T-cell (primary cell): Measurements from ENCODE around the gene CSNK2B. TPM values are rescaled to one million over a fixed set of nuclear protein-coding genes. Genes with fewer than 3 reads are reported as not detected.
"Not testable (repeated sequence)": the region's sequence is repeated elsewhere in the genome, so short reads cannot be mapped to it uniquely, and the experiment has no call there.

Experiments
- ATAC-seq, 4 experiments: fragments of 200-7000 bp in 3 of 4; fragments of 150-1000 bp in 1 of 4; cut with Tn5 transposase; replicated peaks in 1 of 4; 1 replicate in 3 of 4; 2 replicates in 1 of 4; pipeline ENCODE4 v1.10.0; 2021; ENCODE audit warnings: moderate library complexity in 3 of 4, mild to moderate bottlenecking in 2 of 4, moderate number of reproducible peaks in 1 of 4
- CTCF ChIA-PET, 2 donors: fragments of 300-600 bp; sonication (Branson Sonifier 250); formaldehyde crosslinking; loops; one replicate each; lab custom pipeline; 2022; ENCODE audit warnings: antibody characterized with exemption in 2 of 2; lab: Charles Lee
- POLR2A ChIA-PET, 2 donors: fragments of 300-600 bp; sonication (Branson Sonifier 250); formaldehyde crosslinking; loops; one replicate each; lab custom pipeline; 2022; ENCODE audit warnings: antibody characterized with exemption in 2 of 2; lab: Charles Lee
- DNase-seq, 35 experiments: peaks; one replicate each; pipeline versions ENCODE4 v3.0.0 to v3.0.0-alpha.2; 2013 to 2023
- H3K27ac ChIP-seq: one replicate; pipeline ENCODE4 v1.5.1; 2013; ENCODE audit warnings: low read length
- H3K27me3 ChIP-seq, 2 experiments: replicated peaks in 1 of 2; 1 replicate in 1 of 2; 2 replicates in 1 of 2; pipeline versions ENCODE4 v1.6.1 to v1.7.0; 2013; ENCODE audit warnings: low read length in 1 of 2, mixed read lengths in 1 of 2; ENCODE audit not compliant: control insufficient read depth in 2 of 2, insufficient read depth in 2 of 2; ENCODE audit errors: extremely low read depth in 1 of 2
- H3K36me3 ChIP-seq, 2 donors: 1 replicate in 1 of 2; 2 replicates in 1 of 2; pipeline versions ENCODE4 v1.6.1 to v1.7.0; 2013; ENCODE audit warnings: low read length in 1 of 2; ENCODE audit not compliant: control insufficient read depth in 2 of 2, insufficient read depth in 1 of 2; ENCODE audit errors: extremely low read depth in 1 of 2
- H3K4me1 ChIP-seq, 2 experiments: 1 replicate in 1 of 2; 2 replicates in 1 of 2; pipeline versions ENCODE4 v1.6.1 to v1.7.0; 2013; ENCODE audit warnings: low read length in 2 of 2, mixed read lengths in 1 of 2; ENCODE audit not compliant: insufficient read depth in 2 of 2, control insufficient read depth in 1 of 2; ENCODE audit errors: extremely low read depth in 1 of 2
- H3K4me3 ChIP-seq, 2 donors: 1 replicate in 1 of 2; 2 replicates in 1 of 2; pipeline versions ENCODE4 v1.5.1 to v1.7.0; 2013; ENCODE audit warnings: mild to moderate bottlenecking in 2 of 2, low read length in 1 of 2, moderate library complexity in 1 of 2; ENCODE audit not compliant: control insufficient read depth in 1 of 2; ENCODE audit errors: extremely low read depth in 1 of 2
- H3K9me3 ChIP-seq: 2 replicates; pipeline ENCODE4 v1.7.0; 2013
- H3K27ac Mint-ChIP-seq, 2 donors: one replicate each; pipeline ENCODE4 v1.8.0; 2020 to 2021; ENCODE audit warnings: mild to moderate bottlenecking in 2 of 2, mixed read lengths in 2 of 2
- H3K27me3 Mint-ChIP-seq, 2 donors: one replicate each; pipeline ENCODE4 v1.8.0; 2021 to 2022; ENCODE audit warnings: mixed read lengths in 2 of 2
- H3K36me3 Mint-ChIP-seq: one replicate; pipeline ENCODE4 v1.8.0; 2021; ENCODE audit warnings: mixed read lengths
- H3K4me1 Mint-ChIP-seq, 3 donors: one replicate each; pipeline ENCODE4 v1.8.0; 2020 to 2022; ENCODE audit warnings: mixed read lengths in 3 of 3, mild to moderate bottlenecking in 1 of 3
- H3K4me3 Mint-ChIP-seq, 3 donors: one replicate each; pipeline ENCODE4 v1.8.0; 2020 to 2022; ENCODE audit warnings: mild to moderate bottlenecking in 3 of 3, mixed read lengths in 3 of 3, moderate library complexity in 3 of 3
- H3K9me3 Mint-ChIP-seq, 3 donors: one replicate each; pipeline ENCODE4 v1.8.0; 2020 to 2022; ENCODE audit warnings: mixed read lengths in 3 of 3
- WGBS: methylation state at CpG from one replicate; pipeline ENCODE4 v1.1.5; 2013; ENCODE audit warnings: missing lambda C conversion rate; ENCODE audit not compliant: insufficient coverage; 5-methylcytosine and 5-hydroxymethylcytosine counted together
- total RNA-seq, 35 experiments: library from RNA in 6 of 35; stranded (reverse) in 6 of 35; fragments of 120-200 nt in 1 of 35; gene quantifications; one replicate each; pipeline versions ENCODE4 v1.2.1 to v1.2.4 and lab custom pipeline; 2013 to 2026

Gene CSNK2B
- total RNA-seq, 5 donors from 2014 or later (not counting 1 experiment from before 2014, with no cell fraction given) = 98.4 to 129 (median 126) TPM

DNA sequence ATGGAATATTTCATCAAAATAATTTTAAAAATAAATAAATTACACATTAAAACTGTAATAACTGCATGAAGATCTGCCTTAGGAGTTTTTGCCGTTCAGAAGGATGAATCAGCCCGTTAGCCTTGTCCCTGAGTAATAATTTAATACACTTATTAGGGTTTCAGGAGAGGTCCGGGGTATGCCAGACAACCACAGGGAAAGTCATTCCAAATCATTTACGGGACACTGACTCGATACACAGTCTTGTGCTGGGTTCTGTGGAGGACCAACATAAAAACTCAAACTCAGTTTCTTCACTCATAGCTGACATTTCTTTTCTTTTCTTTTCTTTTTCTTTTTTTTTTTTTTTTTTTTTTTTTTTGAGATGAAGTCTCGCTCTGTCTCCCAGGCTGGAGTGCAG, 40.1 kb downstream of the CSNK2B start:
- no peak for ATAC-seq
- no peaks in the 10 kb centered on the region for H3K36me3 ChIP-seq
- Mint-ChIP-seq H3K4me1 (peaks cover 27 to 33% (median 30%) of the 10 kb centered on the region in 3 donors), H3K36me3 (peaks cover 3% of the 10 kb centered on the region), H3K9me3 (no peaks in the 10 kb centered on the region), H3K4me3 (no peak overlapping the region), H3K27ac (no peak overlapping the region), H3K27me3 (no peaks in the 10 kb centered on the region)
- no peaks in the 10 kb centered on the region for H3K9me3 ChIP-seq
- H3K27me3 ChIP-seq = peaks cover 0 to 19% of the 10 kb centered on the region in 2 experiments
- H3K27ac ChIP-seq = no peak overlapping the region
- POLR2A ChIA-PET = interaction anchor here (0.6 to 0.8 kb wide), 3 partner anchors 11 to 250 kb away, joined by 3 to 9 read pairs (median 4); no protein-coding TSS in a partner anchor
- CTCF ChIA-PET = no interaction called here
- no peak for DNase-seq
- no peak overlapping the region for H3K4me3 ChIP-seq
- WGBS = no CpG with 5 or more reads among the region's 6 CpGs
- H3K4me1 ChIP-seq = peaks cover 13 to 28% of the 10 kb centered on the region in 2 experiments

DNA sequence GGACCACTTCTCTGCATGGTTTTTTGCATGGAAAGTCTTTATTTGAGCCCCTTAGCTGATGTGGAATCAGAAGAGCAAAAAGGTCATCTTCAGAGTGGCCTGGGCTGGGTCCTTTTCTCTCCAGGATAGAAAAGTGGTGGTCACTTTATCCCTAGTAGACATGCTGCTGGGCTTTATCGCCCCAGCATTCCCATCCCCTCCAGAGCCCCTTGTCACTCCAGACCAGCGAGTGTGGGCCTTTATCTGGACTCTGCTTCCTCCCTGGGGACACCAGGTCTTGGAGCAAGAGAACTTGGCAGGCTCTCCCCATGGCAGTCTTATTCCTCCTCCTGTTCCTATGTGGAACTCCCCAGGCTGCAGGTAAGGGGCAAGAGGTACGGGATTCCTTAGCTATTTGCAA, 40.7 kb downstream of the CSNK2B start, which contains the start of gene LY6G6F:
Gene LY6G6F (plus strand): TSS at position 268 of the 400 bp plus-strand sequence. CDS start 41 bp downstream, at position 309.
- H3K27ac Mint-ChIP-seq = no peak within 1 kb of the TSS
- H3K9me3 Mint-ChIP-seq = no peaks in the 10 kb centered on the region
- H3K4me1 Mint-ChIP-seq = peaks cover 25 to 32% (median 30%) of the 10 kb centered on the region in 3 donors
- Histone ChIP-seq H3K36me3 (no peaks in the 10 kb centered on the region), H3K9me3 (no peaks in the 10 kb centered on the region), H3K27ac (no peak within 1 kb of the TSS), H3K27me3 (peaks cover 0 to 19% of the 10 kb centered on the region in 2 experiments), H3K4me3 (no peak within 1 kb of the TSS), H3K4me1 (peaks cover 12 to 29% of the 10 kb centered on the region in 2 experiments)
- H3K36me3 Mint-ChIP-seq = no peaks in the 10 kb centered on the region
- ATAC-seq = no peak
- CTCF ChIA-PET = interaction anchor here in 1 of 2 donors (0.6 kb wide), 1 partner anchor 123 kb away, joined by 5 read pairs; no protein-coding TSS in a partner anchor
- no peaks in the 10 kb centered on the region for H3K27me3 Mint-ChIP-seq
- H3K4me3 Mint-ChIP-seq = no peak within 1 kb of the TSS
- no CpG with 5 or more reads among the region's 3 CpGs for WGBS
- POLR2A ChIA-PET = interaction anchor here (0.6 to 0.8 kb wide), 3 partner anchors 11 to 249 kb away, joined by 3 to 9 read pairs (median 4); no protein-coding TSS in a partner anchor
- DNase-seq = no peak

DNA sequence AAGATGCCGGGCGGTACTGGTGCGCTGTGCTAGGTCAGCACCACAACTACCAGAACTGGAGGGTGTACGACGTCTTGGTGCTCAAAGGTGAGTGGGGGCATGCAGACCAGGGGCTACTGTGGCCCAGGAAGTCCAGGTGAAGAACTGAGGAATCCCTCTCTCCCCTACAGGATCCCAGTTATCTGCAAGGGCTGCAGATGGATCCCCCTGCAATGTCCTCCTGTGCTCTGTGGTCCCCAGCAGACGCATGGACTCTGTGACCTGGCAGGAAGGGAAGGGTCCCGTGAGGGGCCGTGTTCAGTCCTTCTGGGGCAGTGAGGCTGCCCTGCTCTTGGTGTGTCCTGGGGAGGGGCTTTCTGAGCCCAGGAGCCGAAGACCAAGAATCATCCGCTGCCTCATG, 41.8 kb downstream of the CSNK2B start:
- H3K9me3 Mint-ChIP-seq = no peaks in the 10 kb centered on the region
- 81% methylated on average over 3 of the region's 10 CpGs for WGBS
- H3K27ac Mint-ChIP-seq = no peak overlapping the region
- ATAC-seq = no peak
- no peaks in the 10 kb centered on the region for H3K36me3 Mint-ChIP-seq
- CTCF ChIA-PET = no interaction called here
- POLR2A ChIA-PET = no interaction called here
- Histone ChIP-seq H3K4me1 (peaks cover 2 to 21% of the 10 kb centered on the region in 2 experiments), H3K27me3 (peaks cover 0 to 19% of the 10 kb centered on the region in 2 experiments), H3K36me3 (no peaks in the 10 kb centered on the region), H3K4me3 (no peak overlapping the region), H3K9me3 (no peaks in the 10 kb centered on the region), H3K27ac (no peak overlapping the region)
- no peak for DNase-seq
- H3K27me3 Mint-ChIP-seq = no peaks in the 10 kb centered on the region
- no peak overlapping the region for H3K4me3 Mint-ChIP-seq
- H3K4me1 Mint-ChIP-seq = peaks cover 24 to 28% (median 26%) of the 10 kb centered on the region in 3 donors

DNA sequence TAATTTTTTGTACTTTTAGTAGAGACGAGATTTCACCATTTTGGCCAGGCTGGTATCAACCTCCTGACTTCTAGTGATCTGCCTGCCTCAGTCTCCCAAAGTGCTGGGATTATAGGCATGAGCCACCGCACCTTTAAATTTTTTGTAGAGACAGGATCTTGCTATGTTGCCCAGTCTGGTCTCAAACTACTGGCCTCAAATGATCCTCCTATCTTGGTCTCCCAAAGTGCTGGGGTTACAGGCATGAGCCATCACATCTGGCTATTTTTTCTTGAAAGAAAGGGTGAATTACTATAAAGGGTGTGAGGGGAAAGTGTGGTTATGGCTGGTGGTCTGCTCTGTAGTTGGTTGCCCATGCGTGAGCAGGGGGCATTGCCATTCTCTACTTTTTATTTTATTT, 42.3 kb downstream of the CSNK2B start:
- Mint-ChIP-seq H3K9me3 (no peaks in the 10 kb centered on the region), H3K27me3 (no peaks in the 10 kb centered on the region), H3K4me1 (peaks cover 21 to 26% (median 24%) of the 10 kb centered on the region in 3 donors), H3K36me3 (no peaks in the 10 kb centered on the region), H3K27ac (no peak overlapping the region), H3K4me3 (no peak overlapping the region)
- Histone ChIP-seq H3K36me3 (no peaks in the 10 kb centered on the region), H3K4me1 (peaks cover 5 to 21% of the 10 kb centered on the region in 2 experiments), H3K9me3 (no peaks in the 10 kb centered on the region), H3K27me3 (peaks cover 0 to 21% of the 10 kb centered on the region in 2 experiments), H3K27ac (no peak overlapping the region), H3K4me3 (no peak overlapping the region)
- DNase-seq = no peak
- ATAC-seq = no peak
- no CpG with 5 or more reads among the region's 3 CpGs for WGBS
- ChIA-PET CTCF (interaction anchor here in 1 of 2 donors (0.6 kb wide), 1 partner anchor 123 kb away, joined by 3 read pairs; no protein-coding TSS in a partner anchor), POLR2A (interaction anchor here in 1 of 2 donors (0.6 kb wide), 1 partner anchor 123 kb away, joined by 3 read pairs; no protein-coding TSS in a partner anchor)

DNA sequence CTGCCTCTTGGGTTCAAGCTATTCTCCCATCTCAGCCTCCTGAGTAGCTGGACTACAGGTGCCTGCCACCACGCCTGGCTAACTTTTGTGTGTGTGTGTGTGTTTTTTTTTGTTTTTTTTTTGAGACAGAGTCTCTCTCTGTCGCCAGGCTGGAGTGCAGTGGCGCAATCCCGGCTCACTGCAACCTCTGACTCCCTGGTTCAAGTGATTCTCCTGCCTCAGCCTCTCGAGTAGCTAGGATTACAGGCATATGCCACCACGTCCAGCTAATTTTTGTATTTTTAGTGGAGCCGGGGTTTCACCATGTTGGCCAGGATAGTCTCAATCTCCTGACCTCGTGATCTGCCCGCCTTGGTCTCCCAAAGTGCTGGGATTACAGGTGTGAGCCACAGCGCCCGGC, 43.3 kb downstream of the CSNK2B start:
- H3K9me3 ChIP-seq, DNase-seq: not testable (repeated sequence)

DNA sequence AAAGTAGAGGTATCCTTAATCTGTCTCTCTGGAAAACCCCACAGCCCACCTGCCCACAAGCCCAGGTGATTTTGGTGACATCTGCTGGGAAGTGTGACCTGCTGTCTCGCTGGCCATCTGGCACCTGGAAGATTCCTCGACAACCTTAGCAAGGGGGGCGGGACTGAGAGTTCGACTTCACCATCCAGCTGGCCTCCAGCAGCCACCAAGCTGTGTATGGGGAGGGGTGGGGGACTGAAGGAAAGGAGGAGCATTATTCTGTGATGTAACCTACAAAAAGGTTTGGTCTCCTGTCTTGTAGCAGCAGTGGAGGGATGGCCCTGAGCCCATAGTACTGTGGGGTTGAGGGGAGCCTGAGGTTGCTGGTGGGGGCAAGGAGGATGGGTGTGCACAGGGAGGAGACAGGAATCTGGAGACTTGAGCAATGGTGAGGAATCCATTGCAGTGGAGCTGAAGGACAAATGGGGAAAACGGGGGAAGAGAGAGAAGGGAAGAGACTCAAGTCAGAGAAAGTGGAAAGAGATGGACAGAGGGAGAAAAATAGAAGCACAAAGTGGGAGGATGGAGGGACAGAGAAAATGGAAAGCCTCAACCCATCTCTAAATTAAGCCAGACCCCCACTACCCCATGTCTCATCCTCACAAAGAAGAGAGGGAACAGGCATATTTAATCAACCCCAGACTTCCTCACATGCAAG, 44.8 kb downstream of the CSNK2B start:
- 81% methylated on average over 4 of the region's 5 CpGs for WGBS
- Mint-ChIP-seq H3K9me3 (no peaks in the 10 kb centered on the region), H3K27ac (no peak overlapping the region), H3K4me3 (peak overlapping the region in 1 of 3 donors; percentile 10), H3K36me3 (no peaks in the 10 kb centered on the region), H3K27me3 (no peaks in the 10 kb centered on the region), H3K4me1 (peaks cover 17 to 25% (median 24%) of the 10 kb centered on the region in 3 donors)
- CTCF ChIA-PET = no interaction called here
- POLR2A ChIA-PET = no interaction called here
- peaks cover 0 to 26% of the 10 kb centered on the region in 2 experiments for H3K27me3 ChIP-seq
- H3K4me3 ChIP-seq = no peak overlapping the region
- DNase-seq (no peak), ATAC-seq (no peak)
- H3K9me3 ChIP-seq = no peaks in the 10 kb centered on the region
- peaks cover 12 to 18% of the 10 kb centered on the region in 2 experiments for H3K4me1 ChIP-seq
- H3K27ac ChIP-seq = no peak overlapping the region
- H3K36me3 ChIP-seq = no peaks in the 10 kb centered on the region

More for the DNA sequence above, 43.3 kb downstream of the CSNK2B start:
- POLR2A ChIA-PET = interaction anchor here in 1 of 2 donors (0.7 kb wide), 2 partner anchors 56 to 570 kb away, joined by 4 to 6 read pairs; no protein-coding TSS in a partner anchor
- H3K4me1 ChIP-seq = peaks cover 10 to 17% of the 10 kb centered on the region in 2 experiments
- H3K4me3 Mint-ChIP-seq, H3K27ac ChIP-seq, ATAC-seq, H3K4me3 ChIP-seq, H3K9me3 Mint-ChIP-seq, H3K27me3 Mint-ChIP-seq, H3K36me3 Mint-ChIP-seq, H3K27ac Mint-ChIP-seq, H3K36me3 ChIP-seq: not testable (repeated sequence)
- CTCF ChIA-PET = interaction anchor here in 1 of 2 donors (0.7 to 0.8 kb wide), 2 partner anchors 17 to 148 kb away, joined by 4 to 5 read pairs; no protein-coding TSS in a partner anchor
- WGBS = 96% methylated on average over 10 of the region's 11 CpGs
- peaks cover 17 to 22% (median 21%) of the 10 kb centered on the region in 3 donors for H3K4me1 Mint-ChIP-seq
- peaks cover 0 to 23% of the 10 kb centered on the region in 2 experiments for H3K27me3 ChIP-seq
